Suprapubic skin (tissue), 4 donors: ENCODE data around the gene FRAT2. TPM values are rescaled to one million over a fixed set of nuclear protein-coding genes. Genes with fewer than 3 reads are reported as not detected.

ENCODE experiments used
- DNase-seq, 2 donors: peaks; one replicate each; pipeline ENCODE4 v3.0.0-alpha.2; 2019; ENCODE audit warnings: low spot score in 2 of 2
- H3K27ac ChIP-seq: fragments of 200-600 bp; sonication (generic); one replicate; pipeline ENCODE4 v1.5.1; 2019
- H3K27me3 ChIP-seq: fragments of 200-600 bp; sonication (generic); one replicate; pipeline ENCODE4 v1.5.1; 2019
- H3K36me3 ChIP-seq: fragments of 200-600 bp; sonication (generic); one replicate; pipeline ENCODE4 v1.5.1; 2019
- H3K4me1 ChIP-seq: fragments of 200-600 bp; sonication (generic); one replicate; pipeline ENCODE4 v1.5.1; 2019
- H3K4me3 ChIP-seq: fragments of 200-600 bp; sonication (generic); one replicate; pipeline ENCODE4 v1.5.1; 2019; ENCODE audit warnings: mild to moderate bottlenecking
- H3K9me3 ChIP-seq: fragments of 200-600 bp; sonication (generic); one replicate; pipeline ENCODE4 v1.5.1; 2019
- CTCF ChIP-seq, 2 donors: fragments of 200-600 bp in 1 of 2; fragments of 450-650 bp in 1 of 2; sonication (generic) in 1 of 2; IDR thresholded peaks; one replicate each; pipeline ENCODE4 v1.5.1; 2016 to 2019; ENCODE audit warnings: antibody characterized with exemption in 2 of 2, mild to moderate bottlenecking in 1 of 2, moderate library complexity in 1 of 2
- EP300 ChIP-seq: sonication (generic); formaldehyde crosslinking; IDR thresholded peaks from one replicate; pipeline ENCODE4 v1.6.1; 2017; ENCODE audit warnings: antibody characterized with exemption
- POLR2A ChIP-seq, 2 donors: fragments of 450-650 bp; IDR thresholded peaks; one replicate each; pipeline ENCODE4 v1.6.1; 2017; ENCODE audit warnings: antibody characterized with exemption in 2 of 2, mild to moderate bottlenecking in 2 of 2, moderate library complexity in 2 of 2
- POLR2AphosphoS5 ChIP-seq, 3 donors: sonication (generic); formaldehyde crosslinking; IDR thresholded peaks; one replicate each; pipeline ENCODE4 v1.6.1; 2017; ENCODE audit warnings: antibody characterized with exemption in 3 of 3
- WGBS: methylation state at CpG from one replicate; pipeline ENCODE4 v1.1.5; 2018; 5-methylcytosine and 5-hydroxymethylcytosine counted together
- total RNA-seq, 4 donors: library from RNA; depleted of rRNA; stranded (reverse); fragments of >200 nt; gene quantifications; one replicate each; pipeline ENCODE4 v1.1.0, GENCODE V29; 2016

The FRAT2 gene
- total RNA-seq, 4 donors from 2014 or later, result 30.9 to 58.0 (median 38.4) TPM

- Histone ChIP-seq H3K27me3 (no peaks in the 10 kb centered on the region), H3K4me3 (no peak overlapping the region), H3K4me1 (peaks cover 2% of the 10 kb centered on the region), H3K36me3 (peaks cover 42% of the 10 kb centered on the region), H3K27ac (no peak overlapping the region), H3K9me3 (no peaks in the 10 kb centered on the region)
- WGBS, result 91% methylated on average over 7 of the region's 7 CpGs
- TF ChIP-seq CTCF (IDR thresholded peaks at IDR 0.05), result no peak
- TF ChIP-seq POLR2A (IDR thresholded peaks at IDR 0.05), result no peak
- no peak for TF ChIP-seq EP300
- TF ChIP-seq POLR2AphosphoS5 (IDR thresholded peaks at IDR 0.05), result no peak
- no peak for DNase-seq
Measured at GRCh38 chr10:97356918-97357317, 22.4 kb upstream of the FRAT2 start.

- no peak for DNase-seq
- no peak for TF ChIP-seq POLR2AphosphoS5 (IDR thresholded peaks at IDR 0.05)
- TF ChIP-seq POLR2A (IDR thresholded peaks at IDR 0.05), result no peak
- TF ChIP-seq EP300, result no peak
- TF ChIP-seq CTCF (IDR thresholded peaks at IDR 0.05), result no peak
- Histone ChIP-seq H3K4me1 (peaks cover 2% of the 10 kb centered on the region), H3K36me3 (peaks cover 47% of the 10 kb centered on the region), H3K27me3 (no peaks in the 10 kb centered on the region), H3K4me3 (no peak overlapping the region), H3K9me3 (no peaks in the 10 kb centered on the region), H3K27ac (no peak overlapping the region)
- 82% methylated on average over 6 of the region's 6 CpGs for WGBS
Measured at GRCh38 chr10:97356318-97356914, 21.9 kb upstream of the FRAT2 start.

GRCh38 chr10:97355571-97355975, 21.0 kb upstream of the FRAT2 start:
- Histone ChIP-seq H3K4me3 (no peak overlapping the region), H3K4me1 (peaks cover 2% of the 10 kb centered on the region), H3K27ac (no peak overlapping the region), H3K27me3 (no peaks in the 10 kb centered on the region), H3K36me3 (peaks cover 49% of the 10 kb centered on the region), H3K9me3 (no peaks in the 10 kb centered on the region)
- DNase-seq, result no peak
- WGBS, result 66% methylated on average over 5 of the region's 5 CpGs
- no peak for TF ChIP-seq POLR2AphosphoS5 (IDR thresholded peaks at IDR 0.05)
- TF ChIP-seq CTCF (IDR thresholded peaks at IDR 0.05), result peak; percentile 3 to 39
- TF ChIP-seq POLR2A (IDR thresholded peaks at IDR 0.05), result no peak
- TF ChIP-seq EP300, result no peak

- Histone ChIP-seq H3K36me3 (peaks cover 35% of the 10 kb centered on the region), H3K4me3 (no peak overlapping the region), H3K9me3 (no peaks in the 10 kb centered on the region), H3K4me1 (peaks cover 2% of the 10 kb centered on the region), H3K27ac (no peak overlapping the region), H3K27me3 (no peaks in the 10 kb centered on the region)
- WGBS, result 88% methylated on average over 4 of the region's 4 CpGs
- no peak for DNase-seq
- TF ChIP-seq POLR2A (IDR thresholded peaks at IDR 0.05) (no peak), EP300 (no peak), CTCF (IDR thresholded peaks at IDR 0.05) (no peak), POLR2AphosphoS5 (IDR thresholded peaks at IDR 0.05) (no peak)
Measured at GRCh38 chr10:97353945-97354344, 19.4 kb upstream of the FRAT2 start.

GRCh38 chr10:97349752-97350513, 15.4 kb upstream of the FRAT2 start:
- Histone ChIP-seq H3K9me3 (no peaks in the 10 kb centered on the region), H3K4me3 (no peak overlapping the region), H3K27me3 (no peaks in the 10 kb centered on the region), H3K27ac (no peak overlapping the region), H3K4me1 (no peaks in the 10 kb centered on the region), H3K36me3 (peaks cover 8% of the 10 kb centered on the region)
- TF ChIP-seq POLR2AphosphoS5 (IDR thresholded peaks at IDR 0.05), result no peak
- no peak for TF ChIP-seq CTCF (IDR thresholded peaks at IDR 0.05)
- TF ChIP-seq EP300, result no peak
- no peak for TF ChIP-seq POLR2A (IDR thresholded peaks at IDR 0.05)
- no peak for DNase-seq
- 84% methylated on average over 12 of the region's 12 CpGs for WGBS
